Mesothelial cell of epicardium (in vitro differentiated cells): ENCODE measurements around the gene HIRIP3. TPM values are rescaled to one million over a fixed set of nuclear protein-coding genes. Genes with fewer than 3 reads are reported as not detected.
A peak's percentile ranks its signal among the peaks of the same experiment; 100 is the strongest.

Source experiments
- DNase-seq, 2 experiments: peaks; one replicate each; pipeline ENCODE4 v3.0.0; 2021; ENCODE audit warnings: low spot score in 2 of 2; ENCODE audit not compliant: unreplicated experiment in 2 of 2
- H3K27ac Mint-ChIP-seq: 2 replicates; pipeline ENCODE4 v1.8.0; 2021; ENCODE audit warnings: mixed read lengths
- H3K27me3 Mint-ChIP-seq: 2 replicates; pipeline ENCODE4 v1.8.0; 2021; ENCODE audit warnings: low read depth, mixed read lengths
- H3K36me3 Mint-ChIP-seq: 2 replicates; pipeline ENCODE4 v1.8.0; 2021; ENCODE audit warnings: mixed read lengths
- H3K4me1 Mint-ChIP-seq: 2 replicates; pipeline ENCODE4 v1.8.0; 2021; ENCODE audit warnings: mixed read lengths
- H3K4me3 Mint-ChIP-seq: 2 replicates; pipeline ENCODE4 v1.8.0; 2021; ENCODE audit warnings: mild to moderate bottlenecking, moderate library complexity, mixed read lengths
- H3K9me3 Mint-ChIP-seq: 2 replicates; pipeline ENCODE4 v1.8.0; 2021; ENCODE audit warnings: mixed read lengths
- CTCF ChIP-seq: fragments of 200-600 bp; sonication (generic); IDR thresholded peaks from one replicate; pipeline ENCODE4 v1.5.0; 2021; ENCODE audit warnings: antibody characterized with exemption; ENCODE audit not compliant: unreplicated experiment
- total RNA-seq: library from RNA; stranded (reverse); gene quantifications from 3 replicates; pipeline ENCODE4 v1.2.1, GENCODE V29; 2021

The HIRIP3 gene
- total RNA-seq, 1 donor from 2014 or later, result 9.7 TPM

- no peak for DNase-seq
- Mint-ChIP-seq H3K4me1 (no peaks in the 10 kb centered on the region), H3K27ac (no peak overlapping the region), H3K36me3 (peaks cover 7% of the 10 kb centered on the region), H3K9me3 (no peaks in the 10 kb centered on the region), H3K4me3 (no peak overlapping the region), H3K27me3 (peaks cover 13% of the 10 kb centered on the region)
- TF ChIP-seq CTCF, result no peak
Measured at GRCh38 chr16:30003670-30004423, 8.4 kb upstream of the HIRIP3 start.

DNA sequence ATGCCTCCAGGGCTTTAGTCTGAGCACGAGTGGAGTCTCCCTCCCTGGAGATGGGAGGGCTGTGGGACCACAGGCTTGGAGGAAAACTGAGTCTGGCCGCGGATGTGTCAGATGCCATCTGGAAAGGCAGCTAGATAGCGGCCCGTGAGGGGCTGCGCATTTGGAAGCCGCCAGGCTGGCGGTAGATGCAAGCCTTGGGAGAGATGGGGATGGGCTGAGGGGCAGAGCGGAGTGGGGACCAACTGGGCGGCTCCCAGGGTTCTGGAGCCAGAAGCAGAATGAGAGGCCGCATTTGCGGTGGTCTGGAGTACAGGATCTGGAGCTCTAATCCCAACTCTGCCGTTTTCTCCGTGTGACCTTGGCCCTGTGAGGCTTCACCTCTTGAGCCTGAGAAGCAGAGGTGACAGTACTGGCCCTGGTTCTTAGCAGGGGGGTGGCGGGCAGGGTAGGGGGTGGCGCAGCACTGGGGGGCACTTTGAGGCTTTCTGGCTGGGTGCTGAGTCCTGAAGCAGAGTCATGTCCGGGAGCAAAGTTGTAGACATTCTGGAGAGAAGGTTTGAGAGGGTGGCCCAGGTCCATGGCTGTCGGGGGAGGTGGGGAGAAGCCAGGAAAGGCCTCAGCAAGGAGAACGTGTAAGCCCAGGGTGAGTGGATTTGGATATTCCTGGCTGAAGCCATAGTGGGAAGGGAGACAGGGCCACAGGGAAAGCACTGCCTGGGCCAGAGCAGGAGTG, 7.4 kb upstream of the HIRIP3 start:
- H3K36me3 Mint-ChIP-seq, result peaks cover 7% of the 10 kb centered on the region
- no peak for TF ChIP-seq CTCF
- no peaks in the 10 kb centered on the region for H3K9me3 Mint-ChIP-seq
- no peak for DNase-seq
- no peak overlapping the region for H3K4me3 Mint-ChIP-seq
- H3K27ac Mint-ChIP-seq, result no peak overlapping the region
- peaks cover 4% of the 10 kb centered on the region for H3K27me3 Mint-ChIP-seq
- no peaks in the 10 kb centered on the region for H3K4me1 Mint-ChIP-seq

DNA sequence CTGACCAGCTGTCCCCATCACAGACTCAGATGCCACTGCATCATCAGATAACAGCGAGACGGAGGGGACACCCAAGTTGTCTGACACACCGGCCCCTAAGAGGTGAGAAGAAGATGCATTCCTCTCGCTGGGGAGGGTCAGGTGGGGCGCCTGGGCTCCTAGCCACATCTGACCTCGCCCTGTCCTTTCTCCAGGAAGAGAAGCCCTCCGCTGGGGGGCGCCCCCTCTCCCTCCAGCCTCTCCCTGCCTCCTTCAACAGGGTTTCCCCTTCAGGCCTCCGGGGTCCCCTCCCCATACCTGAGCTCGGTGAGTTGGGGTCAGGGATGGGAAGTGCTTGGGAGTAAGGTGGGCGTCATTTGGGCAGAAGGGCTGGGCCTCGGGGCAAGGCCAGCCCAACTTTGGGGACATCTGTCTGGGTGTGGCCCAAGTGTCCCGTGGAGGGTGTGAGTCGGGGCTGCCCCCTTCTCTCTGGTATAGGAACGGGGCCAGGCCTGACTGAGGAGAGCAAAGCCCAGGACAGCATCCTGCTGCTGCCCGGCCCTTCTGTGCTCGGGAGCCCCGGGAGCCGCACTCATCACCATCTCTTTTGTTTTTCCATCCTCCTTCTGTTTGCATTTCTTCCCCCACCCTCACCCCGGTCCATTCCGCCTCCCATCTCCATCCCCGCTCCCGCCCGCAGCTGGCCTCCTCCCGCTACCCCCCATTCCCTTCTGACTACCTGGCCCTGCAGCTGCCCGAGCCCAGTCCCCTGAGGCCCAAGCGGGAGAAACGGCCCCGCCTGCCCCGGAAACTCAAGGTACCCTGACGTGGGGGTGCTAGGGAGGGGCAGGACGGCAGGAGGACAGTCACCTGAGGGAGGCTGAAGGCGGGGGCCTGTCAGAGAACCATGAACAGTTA, 5.6 kb upstream of the HIRIP3 start:
- peaks cover 9% of the 10 kb centered on the region for H3K4me1 Mint-ChIP-seq
- H3K27me3 Mint-ChIP-seq, result no peaks in the 10 kb centered on the region
- no peak overlapping the region for H3K27ac Mint-ChIP-seq
- no peaks in the 10 kb centered on the region for H3K9me3 Mint-ChIP-seq
- peaks cover 7% of the 10 kb centered on the region for H3K36me3 Mint-ChIP-seq
- H3K4me3 Mint-ChIP-seq, result no peak overlapping the region
- no peak for TF ChIP-seq CTCF
- DNase-seq, result no peak

- Mint-ChIP-seq H3K4me3 (no peak overlapping the region), H3K4me1 (peaks cover 15% of the 10 kb centered on the region), H3K9me3 (no peaks in the 10 kb centered on the region), H3K27me3 (no peaks in the 10 kb centered on the region), H3K36me3 (peaks cover 7% of the 10 kb centered on the region), H3K27ac (no peak overlapping the region)
- no peak for TF ChIP-seq CTCF
- DNase-seq, result no peak
Measured at GRCh38 chr16:29999605-30000004, 4.2 kb upstream of the HIRIP3 start.

GRCh38 chr16:29996766-29997250, 1.4 kb upstream of the HIRIP3 start:
- DNase-seq, result no peak
- Mint-ChIP-seq H3K4me3 (peak overlapping the region; percentile 99), H3K27me3 (no peaks in the 10 kb centered on the region), H3K36me3 (peaks cover 1% of the 10 kb centered on the region), H3K9me3 (no peaks in the 10 kb centered on the region), H3K4me1 (peaks cover 20% of the 10 kb centered on the region), H3K27ac (peak overlapping the region; percentile 98)
- no peak for TF ChIP-seq CTCF
